HepG2 (cell line): ENCODE data around the gene ADAM8. TPM values are rescaled to one million over a fixed set of nuclear protein-coding genes. Genes with fewer than 3 reads are reported as not detected.

Experiments used
- ATAC-seq: fragments of 200-7000 bp; cut with Tn5 transposase; 3 replicates; pipeline ENCODE4 v1.9.1; 2020; ENCODE audit warnings: mild to moderate bottlenecking, moderate library complexity
- BruUV-seq: library from RNA; stranded (reverse); fragments of 400-500 nt; replicated peaks from 2 replicates; lab custom pipeline; 2021; lab: Mats Ljungman, UMichigan
- CTCF ChIA-PET: fragments of 300-600 bp; formaldehyde crosslinking; extraction: SDS; loops from one replicate; lab custom pipeline; 2021; ENCODE audit warnings: low total read pairs, inconsistent platforms, low intra/inter-chr PET ratio; lab: Yijun Ruan, JAX
- POLR2A ChIA-PET: fragments of 350-600 bp; sonication (Branson Sonifier 250); formaldehyde crosslinking; loops from one replicate; lab custom pipeline; 2020; ENCODE audit warnings: antibody characterized with exemption, inconsistent platforms; lab: Yijun Ruan, JAX
- DNase-seq: peaks from one replicate; pipeline ENCODE4 v3.0.0-alpha.2; 2015; ENCODE audit warnings: low spot score
- FAIRE-seq: peaks from 3 replicates; lab custom pipeline; 2011; peaks lifted over from hg19 to GRCh38; lab: Jason Lieb, UNC
- H2AFZ ChIP-seq: one replicate; pipeline ENCODE4 v1.6.1; 2011; ENCODE audit warnings: low read length, inconsistent platforms
- H3K27ac ChIP-seq: fragments of 300-600 bp; 3 replicates; pipeline ENCODE4 v1.8.0; 2011; ENCODE audit warnings: mixed run types, mild to moderate bottlenecking, mixed read lengths, low read length, inconsistent platforms; ENCODE audit not compliant: insufficient read depth; ENCODE audit errors: extremely low read length
- H3K27me3 ChIP-seq, 2 experiments: fragments of 200-600 bp in 1 of 2; 2 replicates in 1 of 2; 3 replicates in 1 of 2; pipeline versions ENCODE4 v1.6.0 to v1.8.0; 2011; ENCODE audit warnings: low read length in 2 of 2, mild to moderate bottlenecking in 2 of 2, moderate library complexity in 2 of 2, inconsistent platforms in 1 of 2; ENCODE audit not compliant: insufficient read depth in 2 of 2, control insufficient read depth in 1 of 2
- H3K36me3 ChIP-seq, 2 experiments: fragments of 200-600 bp in 1 of 2; replicated peaks in 1 of 2; 2 replicates in 1 of 2; 3 replicates in 1 of 2; pipeline versions ENCODE4 v1.5.1 to v1.8.0; 2011; ENCODE audit warnings: low read length in 2 of 2, inconsistent platforms in 1 of 2; ENCODE audit not compliant: insufficient read depth in 2 of 2, control insufficient read depth in 1 of 2
- H3K4me1 ChIP-seq: 2 replicates; pipeline ENCODE4 v1.5.1; 2012; ENCODE audit warnings: low read length, inconsistent platforms; ENCODE audit not compliant: insufficient read depth
- H3K4me2 ChIP-seq: 2 replicates; pipeline ENCODE4 v1.6.0; 2011; ENCODE audit warnings: low read depth, low read length, inconsistent platforms
- H3K4me3 ChIP-seq, 3 experiments: fragments of 200-600 bp in 1 of 3; sonication (generic), shearing (Covaris generic) in 1 of 3; replicated peaks in 1 of 3; 2 replicates each; pipeline ENCODE4 v1.5.1; 2011 to 2016; ENCODE audit warnings: low read length in 3 of 3, inconsistent platforms in 2 of 3, low read depth in 2 of 3, mild to moderate bottlenecking in 2 of 3, control low read depth in 1 of 3, mixed read lengths in 1 of 3; ENCODE audit not compliant: insufficient read depth in 1 of 3
- H3K79me2 ChIP-seq: one replicate; pipeline ENCODE4 v1.6.1; 2011; ENCODE audit warnings: low read length, inconsistent platforms; ENCODE audit not compliant: insufficient read depth
- H3K9ac ChIP-seq: 2 replicates; pipeline ENCODE4 v1.6.0; 2011; ENCODE audit warnings: mild to moderate bottlenecking, low read depth, low read length, inconsistent platforms; ENCODE audit not compliant: insufficient read depth
- H3K9me3 ChIP-seq: 2 replicates; pipeline ENCODE4 v1.5.1; 2012; ENCODE audit warnings: mild to moderate bottlenecking, low read length
- H4K20me1 ChIP-seq: 2 replicates; pipeline ENCODE4 v1.6.0; 2011; ENCODE audit warnings: inconsistent platforms, mild to moderate bottlenecking, low read length, moderate library complexity; ENCODE audit not compliant: insufficient read depth
- BHLHE40 ChIP-seq: IDR thresholded peaks from 2 replicates; pipeline ENCODE4 v1.6.1; 2011; ENCODE audit warnings: low read length, improper control_type of control experiment
- CENPX ChIP-seq: sonication (generic); formaldehyde crosslinking; IDR thresholded peaks from 2 replicates; pipeline ENCODE4 v1.9.0; 2021; ENCODE audit warnings: mild to moderate bottlenecking, missing genetic modification reagents, moderate library complexity
- DBP ChIP-seq: sonication (generic); formaldehyde crosslinking; IDR thresholded peaks from 2 replicates; pipeline ENCODE4 v1.4.0; 2020; ENCODE audit warnings: missing genetic modification reagents; ENCODE audit errors: not compliant biosample characterization
- KLF9 ChIP-seq: IDR thresholded peaks from 2 replicates; pipeline ENCODE4 v1.6.1; 2016; ENCODE audit warnings: low read depth
- NCOA5 ChIP-seq: sonication (generic); formaldehyde crosslinking; IDR thresholded peaks from 2 replicates; pipeline ENCODE4 v1.4.0; 2020; ENCODE audit warnings: missing genetic modification reagents
- PAX8 ChIP-seq: sonication (generic); formaldehyde crosslinking; IDR thresholded peaks from 2 replicates; pipeline ENCODE4 v1.8.0; 2022; ENCODE audit warnings: mild to moderate bottlenecking, missing genetic modification reagents, borderline replicate concordance
- POGZ ChIP-seq: sonication (generic); formaldehyde crosslinking; IDR thresholded peaks from 2 replicates; pipeline ENCODE4 v1.4.0; 2020; ENCODE audit warnings: mild to moderate bottlenecking, missing genetic modification reagents
- SALL2 ChIP-seq: sonication (generic); formaldehyde crosslinking; IDR thresholded peaks from 2 replicates; pipeline ENCODE4 v1.8.1; 2023; ENCODE audit warnings: mild to moderate bottlenecking, missing genetic modification reagents, inconsistent platforms
- SMARCE1 ChIP-seq: fragments of 450-650 bp; IDR thresholded peaks from 2 replicates; pipeline ENCODE4 v1.6.1; 2017; ENCODE audit warnings: borderline replicate concordance
- TBP ChIP-seq: sonication (generic); formaldehyde crosslinking; IDR thresholded peaks from 2 replicates; pipeline ENCODE4 v1.5.0; 2020; ENCODE audit warnings: missing genetic modification reagents
- ZFP82 ChIP-seq: sonication (generic); formaldehyde crosslinking; IDR thresholded peaks from 2 replicates; pipeline ENCODE4 v1.5.1; 2020; ENCODE audit warnings: mild to moderate bottlenecking, missing genetic modification reagents, borderline replicate concordance
- ZNF17 ChIP-seq: sonication (generic); formaldehyde crosslinking; IDR thresholded peaks from 2 replicates; pipeline ENCODE4 v1.5.0; 2020; ENCODE audit warnings: mild to moderate bottlenecking, missing genetic modification reagents
- ZNF18 ChIP-seq: sonication (generic); formaldehyde crosslinking; IDR thresholded peaks from 2 replicates; pipeline ENCODE4 v1.8.0; 2022; ENCODE audit warnings: mild to moderate bottlenecking, missing genetic modification reagents; ENCODE audit not compliant: insufficient replicate concordance
- ZNF317 ChIP-seq: sonication (generic); formaldehyde crosslinking; IDR thresholded peaks from 2 replicates; pipeline ENCODE4 v1.5.0; 2020; ENCODE audit warnings: mild to moderate bottlenecking, missing genetic modification reagents
- ZNF382 ChIP-seq: sonication (generic); formaldehyde crosslinking; IDR thresholded peaks from 2 replicates; pipeline ENCODE4 v1.5.0; 2020; ENCODE audit warnings: missing genetic modification reagents, mild to moderate bottlenecking, borderline replicate concordance
- ZNF414 ChIP-seq: sonication (generic); formaldehyde crosslinking; IDR thresholded peaks from 2 replicates; pipeline ENCODE4 v1.5.0; 2020; ENCODE audit warnings: missing genetic modification reagents
- ZNF549 ChIP-seq: sonication (generic); formaldehyde crosslinking; IDR thresholded peaks from 2 replicates; pipeline ENCODE4 v1.5.0; 2020; ENCODE audit warnings: missing genetic modification reagents
- WGBS: methylation state at CpG from one replicate; pipeline ENCODE4 v1.1.6; 2017; ENCODE audit warnings: low lambda C conversion rate; 5-methylcytosine and 5-hydroxymethylcytosine counted together
- in situ Hi-C: cut with HindIII; loops from 2 replicates; pipeline ENCODE4 v1.10.0; 2017; ENCODE audit warnings: low pct_unique_long_range_greater_than_20kb; ENCODE audit not compliant: extremely low pct_ligation_motif_present
- intact Hi-C: fragments of 100-400 bp; cut with micrococcal nuclease; formaldehyde crosslinking; loops from one replicate; pipeline ENCODE4 v1.10.0; 2022; ENCODE audit not compliant: unreplicated experiment
- polyA plus RNA-seq, 8 experiments: library from polyadenylated mRNA; depleted of rRNA in 3 of 8; stranded (reverse) in 7 of 8; unstranded in 1 of 8; fragments of >200 nt; fragmentation: Illumina TruSeq in 4 of 8; extraction: Trizol in 4 of 8; gene quantifications; 2 replicates each; pipeline versions ENCODE4 v1.2.1 to v1.2.3, GENCODE V29; 2011 to 2016; ENCODE audit warnings: low read depth in 4 of 8, missing spikeins in 1 of 8, mixed read lengths in 1 of 8; ENCODE audit not compliant: insufficient read depth in 1 of 8
- total RNA-seq, 5 experiments: library from RNA; depleted of rRNA; stranded (reverse); fragments of >200 nt; fragmentation: Illumina TruSeq; extraction: Trizol; gene quantifications; 2 replicates each; pipeline ENCODE4 v1.2.3, GENCODE V29; 2016; ENCODE audit warnings: low read depth in 1 of 5

The ADAM8 gene
- total and polyA plus RNA-seq, 2 of the 13 experiments (the other 11 are each of a cell fraction or from before 2014, with no cell fraction given): 0.24 to 0.93 TPM

GRCh38 chr10:133253361-133253955 lies 23.2 kb downstream of the ADAM8 start:
- H3K4me1 ChIP-seq: peaks cover 25% of the 10 kb centered on the region
- intact Hi-C loops (no loop called here), in situ Hi-C loops (no loop called here)
- no peak overlapping the region for H2AFZ ChIP-seq
- ATAC-seq: no peak
- no peaks in the 10 kb centered on the region for H3K9me3 ChIP-seq
- BruUV-seq: no TSS peak
- CTCF ChIA-PET: no interaction called here
- H3K9ac ChIP-seq: no peak overlapping the region
- TF ChIP-seq DBP (CRISPR knock-in tag): no peak
- no peak for TF ChIP-seq ZNF414 (CRISPR knock-in tag)
- H3K4me2 ChIP-seq: no peak overlapping the region
- peaks cover 22 to 73% of the 10 kb centered on the region in 2 experiments for H3K27me3 ChIP-seq
- POLR2A ChIA-PET: no interaction called here
- WGBS: 35% methylated on average over 22 of the region's 22 CpGs
- H3K4me3 ChIP-seq: no peak overlapping the region
- H3K27ac ChIP-seq: no peak overlapping the region
- no peaks in the 10 kb centered on the region for H3K79me2 ChIP-seq
- FAIRE-seq: no peak
- no peaks in the 10 kb centered on the region for H4K20me1 ChIP-seq
- no peak for DNase-seq
- no peaks in the 10 kb centered on the region for H3K36me3 ChIP-seq

GRCh38 chr10:133252223-133252552 lies 24.5 kb downstream of the ADAM8 start:
- no peaks in the 10 kb centered on the region for H3K9me3 ChIP-seq
- no peak for FAIRE-seq
- no peak for ATAC-seq
- H3K27ac ChIP-seq: no peak overlapping the region
- H3K4me2 ChIP-seq: no peak overlapping the region
- in situ Hi-C loops: no loop called here
- intact Hi-C loops: no loop called here
- no peak overlapping the region for H2AFZ ChIP-seq
- TF ChIP-seq TBP (CRISPR knock-in tag): no peak
- no peak for TF ChIP-seq SALL2
- TF ChIP-seq KLF9: no peak
- no peak for TF ChIP-seq ZFP82 (CRISPR knock-in tag)
- TF ChIP-seq ZNF382 (CRISPR knock-in tag): no peak
- TF ChIP-seq ZNF18 (CRISPR knock-in tag): no peak
- no peak for TF ChIP-seq ZNF317 (CRISPR knock-in tag)
- no peak for TF ChIP-seq ZNF549
- no peak for TF ChIP-seq ZNF17
- TF ChIP-seq SMARCE1: no peak
- TF ChIP-seq NCOA5 (CRISPR knock-in tag): no peak
- TF ChIP-seq CENPX (CRISPR knock-in tag): no peak
- TF ChIP-seq BHLHE40: no peak
- TF ChIP-seq POGZ (CRISPR knock-in tag): no peak
- no peak for TF ChIP-seq PAX8 (CRISPR knock-in tag)
- H3K79me2 ChIP-seq: no peaks in the 10 kb centered on the region
- H3K4me1 ChIP-seq: peaks cover 12% of the 10 kb centered on the region
- BruUV-seq: no TSS peak
- 37% methylated on average over 12 of the region's 12 CpGs for WGBS
- peaks cover 26 to 76% of the 10 kb centered on the region in 2 experiments for H3K27me3 ChIP-seq
- no peaks in the 10 kb centered on the region for H4K20me1 ChIP-seq
- no peaks in the 10 kb centered on the region for H3K36me3 ChIP-seq
- POLR2A ChIA-PET: no interaction called here
- H3K4me3 ChIP-seq: no peak overlapping the region
- no peak overlapping the region for H3K9ac ChIP-seq
- CTCF ChIA-PET: no interaction called here
- no peak for DNase-seq
